Stimulated activated CD4-positive, alpha-beta T cell treated with anti-CD3 and anti-CD28 coated beads, Interleukin-4, amount 100 ng/mL, for 1 hour (primary cell): Measurements from ENCODE around the gene TMEM129.

Experiments
- DNase-seq: peaks from one replicate; pipeline ENCODE4 v3.0.0-alpha.2; 2020

The TMEM129 gene

GRCh38 chr4:1743975-1744374 lies 22.9 kb upstream of the TMEM129 start:
- DNase-seq = no peak

GRCh38 chr4:1743551-1743950 lies 22.4 kb upstream of the TMEM129 start:
- DNase-seq = no peak

- no peak for DNase-seq
These were observed 20.1 kb upstream of the TMEM129 start for GRCh38 chr4:1741208-1741607.

- DNase-seq = no peak
These were observed 19.0 kb upstream of the TMEM129 start for GRCh38 chr4:1740021-1740545.

- DNase-seq = no peak
These were observed 18.2 kb upstream of the TMEM129 start for GRCh38 chr4:1739358-1739757.

GRCh38 chr4:1738410-1738809 lies 17.3 kb upstream of the TMEM129 start:
- no peak for DNase-seq

GRCh38 chr4:1737666-1738065 lies 16.5 kb upstream of the TMEM129 start:
- DNase-seq = no peak

- DNase-seq = no peak
These were observed 15.7 kb upstream of the TMEM129 start for GRCh38 chr4:1736812-1737211.

GRCh38 chr4:1735215-1735614 lies 14.1 kb upstream of the TMEM129 start:
- DNase-seq = no peak

- no peak for DNase-seq
These were observed 11.8 kb upstream of the TMEM129 start for GRCh38 chr4:1732911-1733310.

GRCh38 chr4:1731180-1731579 lies 10.1 kb upstream of the TMEM129 start:
- no peak for DNase-seq

GRCh38 chr4:1730532-1731135 lies 9.5 kb upstream of the TMEM129 start:
- no peak for DNase-seq

GRCh38 chr4:1728061-1728980 lies 7.2 kb upstream of the TMEM129 start:
- no peak for DNase-seq

GRCh38 chr4:1727117-1728031 lies 6.3 kb upstream of the TMEM129 start:
- DNase-seq = no peak

GRCh38 chr4:1726146-1726934 lies 5.2 kb upstream of the TMEM129 start:
- DNase-seq = peak; percentile 91

GRCh38 chr4:1725521-1725920 lies 4.4 kb upstream of the TMEM129 start:
- DNase-seq = no peak

- DNase-seq = peak; percentile 59
These were observed 2.1 kb upstream of the TMEM129 start for GRCh38 chr4:1723131-1723801.

GRCh38 chr4:1722551-1723118 lies 1.5 kb upstream of the TMEM129 start:
- DNase-seq = no peak

GRCh38 chr4:1721666-1722550 lies 785 bp upstream of the TMEM129 start:
- no peak for DNase-seq
